ENCODE results near the gene TOMM70.

The TOMM70 gene

GRCh38 chr3:100325827-100326226, 75.1 kb downstream of the TOMM70 start:
- no peak for DNase-seq (ENCODE audit: low read depth)

- no peak for DNase-seq (ENCODE audit: low read depth)
These were observed 76.8 kb downstream of the TOMM70 start for GRCh38 chr3:100324044-100324443.

GRCh38 chr3:100319951-100320350, 80.9 kb downstream of the TOMM70 start:
- no peak for DNase-seq (ENCODE audit: low read depth)

GRCh38 chr3:100317912-100318311, 83.0 kb downstream of the TOMM70 start:
- no peak for DNase-seq (ENCODE audit: low read depth)

GRCh38 chr3:100316641-100317069, 84.2 kb downstream of the TOMM70 start:
- DNase-seq (ENCODE audit: low read depth): peak; percentile 64

Data from fibroblast of gingiva (primary cell).